DMS53 treated with DMSO at 0.1 percent for 48 hours (cell line): ENCODE measurements around the gene UNC93A.
A peak's percentile ranks its signal among the peaks of the same experiment; 100 is the strongest.
"Not testable (repeated sequence)": the region's sequence is repeated elsewhere in the genome, so short reads cannot be mapped to it uniquely, and the experiment has no call there.

Source experiments
- DNase-seq: peaks from one replicate; lab custom pipeline; 2025; ENCODE audit not compliant: unreplicated experiment; lab: John Stamatoyannopoulos, UW

UNC93A gene

DNA sequence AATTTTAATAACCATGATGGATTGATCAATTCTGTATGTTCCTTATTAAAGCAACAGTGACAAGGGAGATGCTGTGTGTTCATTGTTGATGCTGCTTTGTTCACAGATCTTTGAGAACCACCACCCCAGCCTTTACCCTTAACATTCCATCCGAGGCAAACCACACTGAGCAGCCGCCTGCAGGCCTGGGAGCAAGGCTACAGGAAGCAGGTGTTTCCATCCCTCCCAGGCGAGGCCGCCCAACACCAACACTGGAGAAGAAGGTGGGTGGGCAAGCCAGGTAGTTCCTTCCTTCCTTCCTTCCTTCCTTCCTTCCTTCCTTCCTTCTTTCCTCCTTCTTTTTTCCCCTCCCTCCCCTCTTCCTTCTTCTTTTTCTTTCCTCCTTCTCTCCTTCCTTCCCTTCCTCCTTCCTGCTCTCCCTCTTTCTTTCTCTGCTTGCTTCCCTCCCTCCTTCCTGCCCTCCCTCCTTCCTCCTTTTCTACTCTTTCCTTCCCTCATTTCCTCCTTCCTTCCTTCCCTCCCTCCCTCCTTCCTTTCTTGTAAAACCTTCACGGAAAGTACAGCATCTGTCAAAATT is 47.5 kb downstream of the UNC93A start:
- no peak for DNase-seq

DNA sequence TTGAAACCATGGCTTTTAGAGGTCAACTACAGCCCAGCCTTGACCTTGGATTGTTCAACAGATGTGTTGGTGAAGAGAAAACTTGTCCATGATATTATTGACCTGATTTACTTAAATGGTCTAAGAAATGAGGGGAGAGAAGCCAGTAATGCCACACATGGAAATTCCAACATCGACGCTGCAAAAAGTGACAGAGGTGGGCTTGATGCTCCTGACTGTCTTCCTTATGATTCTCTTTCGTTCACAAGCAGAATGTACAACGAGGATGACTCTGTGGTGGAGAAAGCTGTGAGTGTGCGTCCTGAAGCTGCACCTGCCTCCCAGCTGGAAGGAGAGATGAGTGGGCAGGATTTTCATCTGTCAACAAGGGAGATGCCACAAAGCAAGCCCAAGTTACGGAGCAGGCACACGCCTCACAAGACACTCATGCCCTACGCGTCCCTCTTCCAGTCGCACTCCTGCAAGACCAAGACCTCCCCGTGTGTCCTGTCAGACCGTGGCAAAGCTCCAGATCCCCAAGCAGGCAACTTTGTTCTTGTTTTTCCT is 50.0 kb downstream of the UNC93A start:
- DNase-seq = peak; percentile 65

DNA sequence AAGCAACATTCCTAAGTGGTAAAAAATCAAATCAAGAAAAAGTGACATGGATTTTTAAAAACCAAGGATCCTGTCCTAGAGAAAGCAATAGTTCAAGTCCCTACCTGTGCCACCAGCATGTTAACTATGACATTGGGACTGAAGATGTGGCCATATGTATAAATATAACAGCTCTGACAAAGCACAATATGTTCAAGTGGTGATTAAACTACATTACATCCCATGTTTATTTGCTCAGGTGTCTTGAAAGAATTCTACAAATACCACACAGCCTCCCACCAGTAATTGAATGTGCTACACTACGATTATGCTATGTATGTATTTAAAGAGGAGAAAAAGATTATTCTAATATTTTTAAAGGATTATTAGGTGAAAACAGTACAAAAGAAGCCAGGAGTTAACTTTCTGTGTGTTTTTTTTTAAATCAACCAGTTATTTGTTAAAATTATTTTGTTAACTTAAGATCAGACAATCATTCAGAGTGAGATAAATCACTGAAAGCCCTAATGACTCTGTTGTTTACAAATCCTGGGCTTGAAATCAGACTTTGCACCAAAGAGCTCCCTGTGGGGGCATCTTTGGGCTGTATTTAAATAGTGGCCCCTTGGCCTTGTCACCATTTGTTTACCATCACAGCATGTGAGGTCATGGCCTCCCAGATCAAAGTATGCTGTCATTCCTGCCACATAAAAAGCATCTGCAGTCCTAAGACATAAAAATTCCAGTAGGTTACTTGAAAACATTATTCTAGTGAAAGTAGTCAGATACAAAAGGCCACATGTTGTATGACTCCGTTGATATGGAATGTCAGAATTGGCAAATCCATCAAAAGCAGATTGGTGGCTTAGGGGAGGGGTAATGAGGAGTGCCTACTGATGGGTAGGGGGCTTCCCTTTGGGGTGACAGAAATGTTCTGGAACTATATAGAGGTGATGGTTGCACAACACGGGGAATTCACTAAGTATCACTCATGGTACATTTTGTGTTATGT is 50.8 kb downstream of the UNC93A start:
- peak; percentile 71 for DNase-seq

DNA sequence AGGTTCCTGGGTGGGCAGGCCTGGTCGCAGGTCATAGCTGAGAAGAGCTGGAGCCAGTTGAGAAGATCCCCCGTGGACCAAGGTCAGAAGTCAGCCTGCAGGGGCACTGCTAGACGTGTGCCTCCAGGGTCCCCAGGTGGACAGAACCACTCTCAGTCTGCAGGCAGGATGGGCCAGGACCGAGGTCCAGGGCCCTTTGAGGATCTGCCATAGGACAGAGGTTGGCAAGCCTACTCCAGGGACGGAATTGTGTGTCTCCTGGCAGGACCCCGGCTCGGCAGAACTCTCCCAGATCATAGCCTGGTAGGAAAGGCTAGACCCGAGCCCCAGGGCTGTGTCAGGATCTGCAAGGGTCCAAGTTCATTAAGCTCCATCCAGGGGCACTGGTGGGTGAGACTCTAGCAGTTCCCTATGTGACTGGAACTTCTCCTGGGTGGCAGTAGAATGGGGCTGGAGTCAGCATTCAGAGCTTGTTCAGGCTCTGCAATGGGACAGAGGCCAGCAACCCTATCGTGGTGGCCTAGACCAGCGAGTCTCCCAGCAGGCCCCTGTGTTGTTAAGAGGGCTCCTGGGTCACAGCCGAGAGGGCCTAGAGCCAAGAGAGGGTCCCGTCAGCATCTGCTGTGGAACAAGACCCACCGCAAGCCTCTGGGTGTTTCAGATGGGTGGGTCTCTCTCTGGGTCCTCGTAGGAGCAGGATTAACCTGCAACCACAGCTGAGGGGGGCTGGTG is 51.9 kb downstream of the UNC93A start:
- DNase-seq = no peak

DNA sequence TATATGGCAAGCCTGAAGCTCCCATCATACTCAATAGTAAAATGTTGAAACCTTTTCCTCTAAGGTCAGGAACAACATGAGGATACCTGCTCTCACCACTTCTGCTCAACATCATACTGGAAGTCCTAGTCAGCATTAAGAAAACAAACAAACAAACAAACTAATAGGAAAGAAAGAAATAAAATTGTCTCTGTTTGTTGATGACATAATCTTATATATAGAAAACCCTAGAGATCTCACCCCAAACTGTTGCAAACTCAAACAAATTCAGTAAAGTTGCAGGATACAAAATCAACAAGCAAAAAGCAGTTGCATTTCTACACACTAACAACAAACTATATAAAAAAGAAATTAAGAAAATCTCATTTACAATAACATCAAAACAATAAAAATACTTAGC is 54.2 kb downstream of the UNC93A start:
- DNase-seq = no peak

DNA sequence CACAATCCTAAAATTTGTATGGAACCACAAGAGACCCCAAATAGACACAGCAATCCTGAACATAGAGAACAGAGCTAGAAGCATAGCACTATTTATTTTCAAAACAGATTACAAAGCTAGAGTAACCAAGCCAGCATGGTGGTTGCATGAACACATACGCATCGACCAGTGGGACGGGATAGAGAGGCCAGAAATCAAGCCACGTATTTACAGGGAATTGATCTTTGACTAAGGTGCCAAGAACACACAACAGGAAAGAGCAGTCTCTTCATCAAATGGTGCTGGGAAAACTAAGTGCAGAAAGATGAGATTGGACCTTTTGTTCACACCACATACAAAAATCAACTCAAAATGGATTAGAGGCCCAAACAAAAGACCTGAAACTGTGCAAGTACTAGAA is 54.8 kb downstream of the UNC93A start:
- no peak for DNase-seq

DNA sequence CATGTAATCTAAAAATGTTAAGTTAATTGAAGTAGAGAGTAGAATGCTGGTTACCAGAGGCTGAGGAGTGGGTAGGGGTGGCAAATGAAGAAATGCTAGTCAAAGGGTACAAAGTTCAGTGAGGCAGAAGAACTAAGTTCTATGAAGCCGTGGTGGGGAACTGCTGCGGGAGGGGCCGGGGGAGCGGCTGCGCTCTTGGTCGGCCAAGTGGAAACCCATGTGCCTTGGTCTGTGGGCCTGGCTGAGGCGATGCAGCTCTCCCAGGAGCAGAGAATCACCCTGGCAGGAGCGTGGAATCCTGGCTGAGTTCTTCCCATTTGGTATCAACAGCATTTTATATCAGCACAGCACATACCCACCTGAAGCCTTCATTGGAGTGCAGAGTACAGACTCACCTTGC is 56.1 kb downstream of the UNC93A start:
- DNase-seq = no peak

DNA sequence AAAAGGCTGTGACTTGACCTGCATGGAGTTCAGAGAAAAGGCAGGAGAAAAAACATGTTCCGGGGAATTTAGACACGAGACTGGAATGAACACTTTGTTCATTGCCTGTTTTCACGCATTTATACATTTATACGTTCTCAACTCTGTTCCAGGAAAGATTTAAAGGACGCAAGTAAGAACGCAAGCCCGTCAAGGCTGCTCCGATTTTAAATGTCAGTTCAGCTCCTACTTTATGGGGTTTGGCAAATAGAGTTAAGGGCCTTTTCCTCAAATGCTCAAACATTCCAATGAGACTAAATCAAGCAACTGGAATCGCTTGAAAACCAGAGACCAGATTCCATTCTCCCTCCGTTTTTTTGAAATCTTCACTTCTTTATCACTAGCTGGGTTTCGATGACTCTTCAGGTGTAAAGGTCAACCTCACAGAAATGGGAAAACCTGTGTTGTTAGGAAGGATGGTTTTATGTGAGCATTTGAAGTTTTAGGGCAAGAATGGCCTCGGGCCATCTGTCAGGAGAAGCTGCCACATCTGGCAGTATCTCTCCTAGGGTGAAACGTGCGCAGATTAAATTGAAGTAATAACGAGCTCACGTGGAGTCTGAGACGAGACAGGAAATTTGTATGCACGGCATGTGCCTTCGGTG is 58.6 kb downstream of the UNC93A start:
- no peak for DNase-seq

DNA sequence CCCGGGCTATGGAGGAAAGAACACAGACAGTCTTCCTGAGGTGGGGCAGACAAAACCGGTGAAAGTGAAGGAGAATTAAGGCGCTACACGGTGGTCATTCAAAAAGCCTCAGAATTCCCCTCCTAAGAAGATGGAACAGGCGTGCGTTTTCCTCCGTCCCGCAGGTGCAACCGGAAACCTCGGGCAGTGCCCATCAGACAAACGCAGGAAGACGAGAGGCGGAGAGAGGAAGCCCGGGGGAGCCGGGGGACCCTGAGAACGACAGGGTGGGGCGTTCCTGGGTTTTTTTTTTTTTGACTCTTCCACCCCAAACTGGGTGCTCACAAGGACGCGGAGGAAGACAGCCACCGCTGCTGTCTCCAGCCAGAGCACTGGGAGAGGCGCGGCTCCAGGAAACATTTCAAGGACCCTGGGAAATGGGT is 59.2 kb downstream of the UNC93A start:
- DNase-seq = no peak

DNA sequence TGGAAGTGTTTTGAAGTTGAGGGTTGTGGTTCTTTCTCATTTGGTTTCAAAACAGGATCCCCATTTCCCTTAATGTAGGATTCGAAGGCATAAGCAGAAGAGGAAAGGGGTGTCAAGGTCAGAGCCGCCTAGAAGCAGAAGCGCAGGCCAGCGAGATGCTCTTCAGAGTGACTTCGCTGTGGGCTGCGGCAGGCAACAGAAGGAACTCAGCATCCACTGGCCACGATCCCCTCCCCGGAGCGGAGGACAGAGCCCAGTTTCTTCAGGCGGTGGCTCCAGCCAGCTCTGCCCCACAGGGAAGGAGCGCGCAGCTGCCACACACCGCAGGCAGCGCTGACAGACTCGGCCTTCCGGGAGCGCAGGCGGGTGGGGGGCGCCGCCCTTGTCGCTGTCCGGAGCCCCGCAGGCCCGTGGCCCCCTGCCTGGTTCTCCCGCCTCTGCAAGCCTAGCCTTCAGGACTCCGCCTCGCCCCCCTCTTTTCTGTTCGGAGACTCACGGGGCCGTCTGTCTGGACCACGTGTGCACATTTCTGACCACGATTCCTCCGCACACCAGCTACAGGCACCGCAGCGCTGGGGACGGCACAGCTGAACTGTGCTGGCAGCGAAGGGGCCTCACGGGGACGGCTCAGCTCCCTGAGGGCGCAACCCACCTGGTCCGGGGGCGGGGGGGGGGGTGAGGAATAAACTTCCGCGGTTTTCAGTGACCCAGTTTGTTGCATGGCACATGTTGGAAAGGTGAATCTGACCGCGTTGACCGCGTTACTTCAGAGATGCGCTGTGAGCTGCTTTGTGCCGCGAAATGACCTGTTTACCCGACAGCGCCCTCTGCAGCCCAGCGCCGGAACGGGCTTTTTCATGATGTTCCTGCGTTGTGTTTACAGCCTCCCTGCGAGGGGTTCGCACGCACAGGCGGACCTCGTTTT is 59.9 kb downstream of the UNC93A start:
- peak; percentile 74 for DNase-seq

DNA sequence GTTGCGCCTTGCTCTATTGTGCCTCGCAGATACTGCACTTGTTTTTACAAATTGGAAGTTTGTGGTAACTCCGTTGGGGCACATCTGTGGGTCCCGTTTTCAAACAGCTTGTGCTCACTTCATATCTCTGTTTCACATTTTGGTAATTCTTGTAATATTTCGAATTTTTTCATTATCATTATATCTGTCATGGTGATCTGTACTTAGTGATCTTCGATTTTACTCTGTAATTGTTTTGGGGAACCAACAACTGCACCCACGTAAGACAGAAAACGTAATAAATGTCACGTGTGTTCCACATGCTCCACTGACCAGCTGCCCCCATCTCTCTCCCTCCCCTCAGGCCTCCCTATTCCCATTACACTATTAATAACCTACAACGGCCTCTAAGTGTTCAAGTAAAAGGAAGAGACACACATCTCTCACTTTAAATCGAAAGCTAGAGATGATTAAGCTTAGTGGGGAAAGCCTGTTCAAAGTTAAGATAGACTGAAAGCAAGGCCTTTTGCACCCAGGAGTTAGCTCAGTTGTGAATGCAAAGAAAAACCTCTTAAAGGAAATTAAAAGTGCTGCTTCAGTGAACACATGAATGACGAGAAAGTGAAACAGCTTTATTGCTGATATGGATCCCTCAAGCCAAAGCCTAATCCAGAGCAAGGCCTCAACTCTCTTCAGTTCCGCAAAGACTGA is 60.7 kb downstream of the UNC93A start:
- DNase-seq = no peak

DNA sequence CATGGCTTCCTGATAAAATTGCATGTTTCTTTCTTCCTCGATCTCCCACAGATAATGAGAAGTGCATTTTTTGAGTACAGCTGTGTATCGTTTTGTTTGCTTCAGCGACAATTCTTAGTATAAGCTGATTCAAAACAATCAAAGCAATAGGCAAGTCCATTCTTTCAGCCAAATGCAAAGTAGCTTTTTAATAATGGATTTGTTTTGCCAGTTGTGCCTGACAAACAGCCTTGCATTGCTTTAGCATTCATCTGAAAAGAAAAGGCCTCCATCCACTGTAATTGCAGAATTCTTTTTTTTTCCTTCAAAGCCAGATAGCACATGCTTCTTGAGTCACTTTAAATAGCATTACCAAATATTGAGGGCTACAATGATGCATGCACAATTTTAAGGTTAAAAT is 65.8 kb downstream of the UNC93A start:
- no peak for DNase-seq

DNA sequence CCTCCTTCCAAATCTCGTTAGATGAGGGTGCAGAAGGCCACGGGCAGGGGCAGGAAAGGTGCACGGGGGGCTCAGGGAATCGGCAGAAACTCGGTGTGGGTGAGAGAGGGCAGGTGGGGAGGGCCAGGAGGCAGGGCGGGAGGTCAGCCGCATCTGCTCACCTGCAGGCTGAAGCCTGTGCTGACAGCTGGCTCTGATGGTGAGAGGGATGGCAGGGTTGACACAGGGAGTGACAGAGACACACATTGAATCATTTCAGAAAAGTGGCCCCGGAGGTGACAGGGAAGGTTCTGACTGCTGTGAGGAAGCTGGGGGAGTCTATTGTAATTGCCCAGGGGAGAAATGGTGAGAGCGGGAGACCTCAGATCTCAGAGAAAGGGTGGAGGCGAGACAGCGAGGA is 67.3 kb downstream of the UNC93A start:
- not testable (repeated sequence) for DNase-seq

DNA sequence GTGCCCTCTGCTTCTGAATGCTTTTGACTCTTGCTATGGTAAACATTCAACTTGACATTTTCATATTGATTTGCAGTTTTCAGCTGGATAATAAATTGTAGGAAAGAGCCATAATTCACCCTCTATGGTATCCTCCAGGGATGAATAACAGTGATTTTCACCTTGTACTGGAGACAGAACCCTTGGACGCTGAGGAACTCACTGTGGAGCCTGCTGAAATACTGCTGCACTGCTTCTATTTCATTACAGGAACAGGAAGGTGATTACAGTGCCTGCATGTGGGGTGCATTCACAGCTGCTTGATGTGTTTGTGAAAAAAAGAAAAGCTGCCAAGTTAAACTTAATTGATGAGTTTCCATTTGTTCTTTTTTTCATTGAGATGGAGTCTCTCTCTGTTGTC is 70.1 kb downstream of the UNC93A start:
- not testable (repeated sequence) for DNase-seq
